Tibial nerve (tissue), 4 donors: ENCODE results near the gene PLAAT2.

ENCODE experiments used
- CTCF ChIP-seq, 5 experiments: fragments of 200-600 bp in 3 of 5; fragments of 450-650 bp in 2 of 5; sonication (generic) in 3 of 5; IDR thresholded peaks; one replicate each; pipeline ENCODE4 v1.5.1; 2016 to 2019; ENCODE audit warnings: antibody characterized with exemption in 5 of 5, mild to moderate bottlenecking in 3 of 5, moderate library complexity in 2 of 5
- EP300 ChIP-seq, 2 donors: sonication (generic); formaldehyde crosslinking; IDR thresholded peaks; one replicate each; pipeline ENCODE4 v1.6.1; 2017; ENCODE audit warnings: antibody characterized with exemption in 2 of 2, mild to moderate bottlenecking in 1 of 2
- POLR2A ChIP-seq, 2 donors: fragments of 450-650 bp; IDR thresholded peaks; one replicate each; pipeline ENCODE4 v1.6.1; 2017; ENCODE audit warnings: antibody characterized with exemption in 2 of 2, mild to moderate bottlenecking in 2 of 2, moderate library complexity in 2 of 2

- TF ChIP-seq CTCF (IDR thresholded peaks at IDR 0.05) (no peak), POLR2A (IDR thresholded peaks at IDR 0.05) (no peak), EP300 (IDR thresholded peaks at IDR 0.05) (no peak)
These were observed 1.7 kb upstream of the PLAAT2 start for GRCh38 chr11:63564784-63565350.
